Measurements from ENCODE around the gene EXOC4. TPM values are rescaled to one million over a fixed set of nuclear protein-coding genes. Genes with fewer than 3 reads are reported as not detected.
A peak's percentile ranks its signal among the peaks of the same experiment; 100 is the strongest.

The EXOC4 gene
- total and polyA plus RNA-seq, 2 donors from 2014 or later: 22.8 to 78.7 TPM

DNA sequence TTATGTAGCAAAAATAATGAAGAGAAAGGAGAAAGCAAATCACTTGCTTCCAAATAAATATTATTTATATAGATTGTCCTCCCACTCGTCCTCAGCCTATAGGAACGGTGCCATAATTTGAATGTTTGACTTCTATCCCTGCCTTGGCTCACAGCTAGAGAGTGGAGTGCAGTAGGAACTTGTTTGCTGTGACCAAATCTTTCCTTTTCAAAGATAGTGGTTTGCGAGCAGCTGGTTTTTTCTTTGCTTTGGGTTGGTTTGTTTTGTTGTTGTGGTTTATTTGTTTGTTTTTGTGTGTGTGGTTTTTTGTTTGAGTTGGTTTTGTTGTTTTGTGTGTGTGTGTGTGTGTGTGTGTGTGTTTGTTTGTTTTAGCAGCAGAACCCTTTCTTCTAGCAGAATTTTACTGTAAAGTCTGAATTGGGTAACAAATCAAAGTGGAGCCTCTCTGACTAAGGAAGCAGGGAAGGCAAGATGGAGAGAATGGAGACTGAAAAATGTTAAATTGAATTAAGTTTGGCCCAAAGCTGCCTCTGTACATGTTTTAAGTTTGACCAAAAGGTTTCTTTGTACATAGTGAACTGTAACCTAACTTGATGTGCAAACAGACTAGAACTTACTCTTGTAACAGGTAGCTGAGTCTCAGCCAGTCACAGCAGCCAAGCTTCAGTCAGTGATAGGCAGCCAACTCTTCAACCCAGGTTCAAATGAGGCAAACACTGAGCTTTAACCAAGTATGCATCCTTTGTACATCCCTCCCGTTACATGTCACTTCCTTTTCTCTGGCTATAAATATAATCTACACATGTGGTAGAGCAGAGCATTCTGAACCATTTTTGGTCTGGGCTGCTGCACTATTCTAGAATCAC lies 724.8 kb downstream of the EXOC4 start:
- Histone ChIP-seq H3K36me3 (ENCODE audit: control insufficient read depth in 2 of 3, insufficient read depth in 3 of 3, low read length in 3 of 3) (no peaks in the 10 kb centered on the region), H3K27ac (ENCODE audit: low read depth in 2 of 2, low read length in 2 of 2) (no peak overlapping the region), H3K9me3 (ENCODE audit: control insufficient read depth in 2 of 3, insufficient read depth in 1 of 3, low read length in 3 of 3) (no peaks in the 10 kb centered on the region), H3K27me3 (ENCODE audit: control insufficient read depth, insufficient read depth, low read length) (no peaks in the 10 kb centered on the region), H3K4me3 (ENCODE audit: low read length in 3 of 3) (no peak overlapping the region), H3K4me1 (ENCODE audit: control insufficient read depth in 2 of 3, insufficient read depth in 2 of 3, low read depth in 1 of 3, low read length in 3 of 3) (peaks cover 0 to 3% (median 0%) of the 10 kb centered on the region in 3 donors), H3K9ac (ENCODE audit: low read length in 3 of 3) (no peak overlapping the region)
- intact Hi-C loops (cut with DNase I): no loop called here
- TF ChIP-seq, protein P1, sequence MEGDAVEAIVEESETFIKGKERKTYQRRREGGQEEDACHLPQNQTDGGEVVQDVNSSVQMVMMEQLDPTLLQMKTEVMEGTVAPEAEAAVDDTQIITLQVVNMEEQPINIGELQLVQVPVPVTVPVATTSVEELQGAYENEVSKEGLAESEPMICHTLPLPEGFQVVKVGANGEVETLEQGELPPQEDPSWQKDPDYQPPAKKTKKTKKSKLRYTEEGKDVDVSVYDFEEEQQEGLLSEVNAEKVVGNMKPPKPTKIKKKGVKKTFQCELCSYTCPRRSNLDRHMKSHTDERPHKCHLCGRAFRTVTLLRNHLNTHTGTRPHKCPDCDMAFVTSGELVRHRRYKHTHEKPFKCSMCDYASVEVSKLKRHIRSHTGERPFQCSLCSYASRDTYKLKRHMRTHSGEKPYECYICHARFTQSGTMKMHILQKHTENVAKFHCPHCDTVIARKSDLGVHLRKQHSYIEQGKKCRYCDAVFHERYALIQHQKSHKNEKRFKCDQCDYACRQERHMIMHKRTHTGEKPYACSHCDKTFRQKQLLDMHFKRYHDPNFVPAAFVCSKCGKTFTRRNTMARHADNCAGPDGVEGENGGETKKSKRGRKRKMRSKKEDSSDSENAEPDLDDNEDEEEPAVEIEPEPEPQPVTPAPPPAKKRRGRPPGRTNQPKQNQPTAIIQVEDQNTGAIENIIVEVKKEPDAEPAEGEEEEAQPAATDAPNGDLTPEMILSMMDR (IDR thresholded peaks at IDR 0.05; ENCODE audit: borderline replicate concordance, extremely low read depth, insufficient read depth): no peak
- no peak for DNase-seq
- no peak for FAIRE-seq

DNA sequence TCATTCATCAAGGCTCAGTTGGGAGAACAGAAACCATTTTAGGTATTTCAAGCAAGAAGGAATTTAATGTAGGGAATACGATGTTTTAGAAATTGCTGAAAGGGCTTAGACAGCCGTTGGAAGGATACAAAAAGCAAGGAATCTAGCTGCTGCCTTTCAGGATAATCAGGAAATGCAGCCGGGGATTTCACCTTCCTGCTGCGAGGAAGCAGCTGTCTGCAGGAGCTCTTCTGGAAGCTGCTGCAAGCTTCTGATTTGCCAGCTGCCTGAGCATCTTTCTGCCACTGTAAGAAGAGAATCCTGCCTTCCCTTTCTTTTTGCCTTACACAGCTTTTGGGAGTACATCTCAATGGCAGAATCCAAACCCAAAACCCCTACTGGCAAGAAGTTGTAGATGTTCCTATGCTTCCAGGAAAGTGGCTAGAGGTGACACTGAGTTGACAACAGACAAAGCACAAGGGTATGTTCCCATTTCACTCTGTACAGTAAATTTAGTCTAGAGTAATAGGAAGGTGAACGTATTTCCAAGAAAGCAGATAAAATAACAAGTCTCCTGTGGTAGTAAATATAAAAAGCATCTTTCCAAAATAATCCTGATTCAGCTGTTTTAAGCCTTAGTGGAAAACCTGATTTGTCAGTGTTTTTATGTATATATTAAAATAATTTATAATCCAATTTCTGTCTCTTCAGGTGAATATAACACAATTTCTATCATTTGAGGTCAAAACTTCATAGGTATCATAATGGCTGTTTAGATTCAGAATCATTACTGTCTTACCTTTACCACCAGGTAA lies 725.8 kb downstream of the EXOC4 start:
- TF ChIP-seq, protein P1 (IDR thresholded peaks at IDR 0.05; ENCODE audit: borderline replicate concordance, extremely low read depth, insufficient read depth): no peak
- Histone ChIP-seq H3K4me3 (ENCODE audit: low read length in 3 of 3) (no peak overlapping the region), H3K36me3 (ENCODE audit: control insufficient read depth in 2 of 3, insufficient read depth in 3 of 3, low read length in 3 of 3) (no peaks in the 10 kb centered on the region), H3K27me3 (ENCODE audit: control insufficient read depth, insufficient read depth, low read length) (no peaks in the 10 kb centered on the region), H3K9ac (ENCODE audit: low read length in 3 of 3) (no peak overlapping the region), H3K27ac (ENCODE audit: low read depth in 2 of 2, low read length in 2 of 2) (no peak overlapping the region), H3K9me3 (ENCODE audit: control insufficient read depth in 2 of 3, insufficient read depth in 1 of 3, low read length in 3 of 3) (no peaks in the 10 kb centered on the region), H3K4me1 (ENCODE audit: control insufficient read depth in 2 of 3, insufficient read depth in 2 of 3, low read depth in 1 of 3, low read length in 3 of 3) (peaks cover 0 to 3% (median 0%) of the 10 kb centered on the region in 3 donors)
- intact Hi-C loops (cut with DNase I): no loop called here
- DNase-seq: peak in 1 of 5 donors; percentile 6
- FAIRE-seq: no peak

GRCh38 chr7:133980804-133981203 lies 727.9 kb downstream of the EXOC4 start:
- no peak overlapping the region for H3K9ac ChIP-seq (ENCODE audit: low read length in 3 of 3)
- DNase-seq (no peak), FAIRE-seq (no peak)
- H3K4me3 ChIP-seq (ENCODE audit: low read length in 3 of 3): no peak overlapping the region
- H3K36me3 ChIP-seq (ENCODE audit: control insufficient read depth in 2 of 3, insufficient read depth in 3 of 3, low read length in 3 of 3): no peaks in the 10 kb centered on the region
- no peaks in the 10 kb centered on the region for H3K27me3 ChIP-seq (ENCODE audit: control insufficient read depth, insufficient read depth, low read length)
- H3K27ac ChIP-seq (ENCODE audit: low read depth in 2 of 2, low read length in 2 of 2): no peak overlapping the region
- intact Hi-C loops (cut with DNase I): no loop called here
- TF ChIP-seq, protein P1 (IDR thresholded peaks at IDR 0.05; ENCODE audit: borderline replicate concordance, extremely low read depth, insufficient read depth): no peak
- no peaks in the 10 kb centered on the region for H3K9me3 ChIP-seq (ENCODE audit: control insufficient read depth in 2 of 3, insufficient read depth in 1 of 3, low read length in 3 of 3)
- H3K4me1 ChIP-seq (ENCODE audit: control insufficient read depth in 2 of 3, insufficient read depth in 2 of 3, low read depth in 1 of 3, low read length in 3 of 3): peaks cover 0 to 3% (median 0%) of the 10 kb centered on the region in 3 donors

Measured in kidney (tissue), 14 donors.